PC-9 (cell line): ENCODE results near the gene PLK4. TPM values are rescaled to one million over a fixed set of nuclear protein-coding genes. Genes with fewer than 3 reads are reported as not detected.

Experiments
- BruUV-seq: library from RNA; stranded (reverse); fragments of 400-500 nt; replicated peaks from 2 replicates; lab custom pipeline; 2021; lab: Mats Ljungman, UMichigan
- CTCF ChIA-PET: fragments of 300-600 bp; sonication (Branson Sonifier 250); formaldehyde crosslinking; loops from one replicate; lab custom pipeline; 2022; ENCODE audit warnings: antibody characterized with exemption; lab: Charles Lee
- POLR2A ChIA-PET: fragments of 300-600 bp; sonication (Branson Sonifier 250); formaldehyde crosslinking; loops from one replicate; lab custom pipeline; 2022; ENCODE audit warnings: antibody characterized with exemption; ENCODE audit not compliant: unreplicated experiment; lab: Charles Lee
- DNase-seq, 2 experiments: peaks; one replicate each; pipeline versions ENCODE4 v3.0.0 to v3.0.0-alpha.2; 2015 to 2022; ENCODE audit warnings: mixed read lengths in 1 of 2
- H2AFZ ChIP-seq: fragments of 200-600 bp; sonication (generic); 2 replicates; pipeline ENCODE4 v1.8.1; 2017; ENCODE audit warnings: antibody characterized with exemption
- H3F3A ChIP-seq: fragments of 200-600 bp; sonication (generic); 2 replicates; pipeline ENCODE4 v1.8.1; 2017; ENCODE audit warnings: antibody characterized with exemption, mild to moderate bottlenecking, low read depth; ENCODE audit not compliant: insufficient read depth
- H3K27ac ChIP-seq: fragments of 200-600 bp; sonication (generic); 2 replicates; pipeline ENCODE4 v1.6.1; 2016; ENCODE audit warnings: mixed run types
- H3K27me3 ChIP-seq: fragments of 200-600 bp; sonication (generic); 2 replicates; pipeline ENCODE4 v1.6.1; 2016; ENCODE audit warnings: low read depth, mixed run types; ENCODE audit not compliant: insufficient read depth
- H3K36me3 ChIP-seq: fragments of 200-600 bp; sonication (generic); 2 replicates; pipeline ENCODE4 v1.6.1; 2016; ENCODE audit warnings: low read depth, mixed run types
- H3K4me1 ChIP-seq: fragments of 200-600 bp; sonication (generic); replicated peaks from 2 replicates; pipeline ENCODE4 v1.6.1; 2016; ENCODE audit warnings: mixed run types; ENCODE audit not compliant: insufficient read depth
- H3K4me2 ChIP-seq: fragments of 200-600 bp; sonication (generic); 2 replicates; pipeline ENCODE4 v1.6.1; 2017; ENCODE audit warnings: mixed run types
- H3K4me3 ChIP-seq: fragments of 200-600 bp; sonication (generic); 2 replicates; pipeline ENCODE4 v1.6.1; 2016; ENCODE audit warnings: mixed run types
- H3K79me2 ChIP-seq: fragments of 200-600 bp; sonication (generic); 2 replicates; pipeline ENCODE4 v1.6.1; 2017; ENCODE audit warnings: low read depth, mixed run types
- H3K9me2 ChIP-seq: fragments of 200-600 bp; sonication (generic); 2 replicates; pipeline ENCODE4 v1.8.1; 2017; ENCODE audit warnings: mild to moderate bottlenecking; ENCODE audit not compliant: insufficient read depth
- H3K9me3 ChIP-seq: fragments of 200-600 bp; sonication (generic); 2 replicates; pipeline ENCODE4 v1.8.1; 2016; ENCODE audit warnings: low read depth; ENCODE audit not compliant: insufficient read depth
- H4K20me1 ChIP-seq: fragments of 200-600 bp; sonication (generic); 2 replicates; pipeline ENCODE4 v1.8.1; 2017; ENCODE audit not compliant: insufficient read depth
- CTCF ChIP-seq: fragments of 200-600 bp; sonication (generic); conservative IDR thresholded peaks from 2 replicates; pipeline ENCODE4 v1.6.1; 2017; ENCODE audit warnings: mixed run types, antibody characterized with exemption, mild to moderate bottlenecking, moderate library complexity
- EZH2 ChIP-seq: fragments of 200-600 bp; sonication (generic); IDR thresholded peaks from 2 replicates; pipeline ENCODE4 v1.8.0; 2017; ENCODE audit warnings: antibody characterized with exemption, low read depth
- intact Hi-C: fragments of 100-400 bp; cut with micrococcal nuclease; formaldehyde crosslinking; loops from one replicate; pipeline ENCODE4 v1.10.0; 2022; ENCODE audit not compliant: unreplicated experiment
- total RNA-seq: library from RNA; stranded (reverse); gene quantifications from 2 replicates; pipeline ENCODE4 v1.2.3, GENCODE V29; 2021

The PLK4 gene
- total RNA-seq, 1 experiment from 2014 or later, result 25.7 TPM

DNA sequence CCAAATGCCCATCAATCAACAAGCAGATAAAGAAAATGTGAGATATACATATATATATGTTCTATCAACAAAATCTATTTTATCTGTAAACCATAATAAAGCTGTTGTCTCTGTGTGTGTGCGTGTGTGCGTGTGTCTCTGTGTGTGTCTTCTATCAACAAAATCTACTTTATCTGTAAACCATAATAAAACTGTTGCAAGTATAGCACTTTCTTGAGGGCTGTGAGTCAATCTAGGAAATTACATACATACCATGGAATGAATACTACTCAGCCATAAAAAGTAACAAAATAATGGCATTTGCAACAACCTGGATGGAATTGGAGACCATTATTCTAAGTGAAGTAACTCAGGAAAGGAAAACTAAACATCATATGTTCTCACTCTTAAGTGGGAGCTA, 12.5 kb upstream of the PLK4 start:
- Histone ChIP-seq H3K36me3 (no peaks in the 10 kb centered on the region), H3K9me2 (no peaks in the 10 kb centered on the region), H3K9me3 (no peaks in the 10 kb centered on the region), H3K27ac (no peak overlapping the region), H3K4me3 (no peak overlapping the region), H3K27me3 (no peaks in the 10 kb centered on the region), H3K4me1 (no peaks in the 10 kb centered on the region), H2AFZ (no peak overlapping the region), H4K20me1 (no peaks in the 10 kb centered on the region), H3F3A (no peaks in the 10 kb centered on the region), H3K4me2 (no peak overlapping the region), H3K79me2 (no peaks in the 10 kb centered on the region)
- intact Hi-C loops, result no loop called here
- no peak for TF ChIP-seq CTCF
- TF ChIP-seq EZH2, result no peak
- no peak for DNase-seq
- no TSS peak for BruUV-seq
- CTCF ChIA-PET, result no interaction called here
- POLR2A ChIA-PET, result no interaction called here

- Histone ChIP-seq H3K4me1 (no peaks in the 10 kb centered on the region), H2AFZ (no peak overlapping the region), H3K27ac (no peak overlapping the region), H4K20me1 (no peaks in the 10 kb centered on the region), H3K9me3 (no peaks in the 10 kb centered on the region), H3K36me3 (no peaks in the 10 kb centered on the region), H3F3A (no peaks in the 10 kb centered on the region), H3K4me3 (no peak overlapping the region), H3K4me2 (no peak overlapping the region), H3K9me2 (no peaks in the 10 kb centered on the region), H3K79me2 (no peaks in the 10 kb centered on the region), H3K27me3 (no peaks in the 10 kb centered on the region)
- DNase-seq, result no peak
- ChIA-PET CTCF (no interaction called here), POLR2A (no interaction called here)
- intact Hi-C loops, result no loop called here
- TF ChIP-seq EZH2 (no peak), CTCF (no peak)
- BruUV-seq, result no TSS peak
Observed at GRCh38 chr4:127870281-127870680, 10.4 kb upstream of the PLK4 start.

DNA sequence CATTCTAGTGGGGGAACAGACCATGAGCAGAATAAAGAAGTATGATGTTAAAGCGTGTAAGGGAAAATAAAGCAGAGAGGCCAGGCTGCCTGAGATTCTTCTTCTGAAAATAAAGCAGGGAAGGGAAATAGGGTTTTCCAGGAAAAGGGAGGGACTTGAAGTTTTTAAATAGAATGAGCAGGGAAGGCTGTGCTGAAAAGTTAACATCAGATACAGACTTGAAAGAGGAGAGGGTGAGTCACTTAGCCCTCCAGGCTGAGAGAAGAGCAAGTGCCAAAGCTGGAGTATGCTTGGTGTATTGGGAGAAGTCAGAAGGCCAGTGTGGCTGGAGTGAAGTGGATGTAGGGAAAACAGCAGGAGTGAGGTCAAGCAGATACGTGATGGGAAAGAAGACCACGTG, 10.0 kb upstream of the PLK4 start:
- no peaks in the 10 kb centered on the region for H3K9me3 ChIP-seq
- H3K79me2 ChIP-seq, result no peaks in the 10 kb centered on the region
- no peak overlapping the region for H2AFZ ChIP-seq
- no peaks in the 10 kb centered on the region for H3F3A ChIP-seq
- no peak for TF ChIP-seq EZH2
- no peak for TF ChIP-seq CTCF
- no peaks in the 10 kb centered on the region for H4K20me1 ChIP-seq
- H3K36me3 ChIP-seq, result no peaks in the 10 kb centered on the region
- no peaks in the 10 kb centered on the region for H3K27me3 ChIP-seq
- H3K4me2 ChIP-seq, result no peak overlapping the region
- POLR2A ChIA-PET, result no interaction called here
- no peak overlapping the region for H3K27ac ChIP-seq
- no peak overlapping the region for H3K4me3 ChIP-seq
- no peaks in the 10 kb centered on the region for H3K4me1 ChIP-seq
- no peaks in the 10 kb centered on the region for H3K9me2 ChIP-seq
- CTCF ChIA-PET, result no interaction called here
- peak in 1 of 2 experiments; percentile 19 for DNase-seq
- intact Hi-C loops, result no loop called here
- no TSS peak for BruUV-seq
